ENCODE results near the gene PLCL2. TPM values are rescaled to one million over a fixed set of nuclear protein-coding genes. Genes with fewer than 3 reads are reported as not detected.

Gene PLCL2
- total RNA-seq, 1 donor from 2014 or later = 11.3 TPM

- no peaks in the 10 kb centered on the region for H3K27me3 Mint-ChIP-seq
- DNase-seq (ENCODE audit: low spot score, unreplicated experiment) = no peak
- peaks cover 3% of the 10 kb centered on the region for H3K9me3 Mint-ChIP-seq (ENCODE audit: low read depth)
- no peak overlapping the region for H3K4me3 Mint-ChIP-seq (ENCODE audit: low read depth)
- TF ChIP-seq CTCF (IDR thresholded peaks at IDR 0.05; ENCODE audit: unreplicated experiment) = no peak
- peaks cover 2% of the 10 kb centered on the region for H3K36me3 Mint-ChIP-seq (ENCODE audit: insufficient read depth)
- peaks cover 19% of the 10 kb centered on the region for H3K4me1 Mint-ChIP-seq (ENCODE audit: low read depth)
- H3K27ac Mint-ChIP-seq = no peak overlapping the region
Measured at GRCh38 chr3:16942955-16943354, 58.2 kb downstream of the PLCL2 start.

- H3K9me3 Mint-ChIP-seq (ENCODE audit: low read depth) = peaks cover 3% of the 10 kb centered on the region
- H3K4me1 Mint-ChIP-seq (ENCODE audit: low read depth) = peaks cover 19% of the 10 kb centered on the region
- no peak overlapping the region for H3K4me3 Mint-ChIP-seq (ENCODE audit: low read depth)
- no peak overlapping the region for H3K27ac Mint-ChIP-seq
- no peak for TF ChIP-seq CTCF (IDR thresholded peaks at IDR 0.05; ENCODE audit: unreplicated experiment)
- no peak for DNase-seq (ENCODE audit: low spot score, unreplicated experiment)
- peaks cover 2% of the 10 kb centered on the region for H3K36me3 Mint-ChIP-seq (ENCODE audit: insufficient read depth)
- H3K27me3 Mint-ChIP-seq = no peaks in the 10 kb centered on the region
Measured at GRCh38 chr3:16943857-16944256, 59.1 kb downstream of the PLCL2 start.

GRCh38 chr3:16944356-16944755, 59.6 kb downstream of the PLCL2 start:
- no peaks in the 10 kb centered on the region for H3K27me3 Mint-ChIP-seq
- H3K36me3 Mint-ChIP-seq (ENCODE audit: insufficient read depth) = peaks cover 2% of the 10 kb centered on the region
- no peak overlapping the region for H3K4me3 Mint-ChIP-seq (ENCODE audit: low read depth)
- H3K27ac Mint-ChIP-seq = no peak overlapping the region
- DNase-seq (ENCODE audit: low spot score, unreplicated experiment) = no peak
- TF ChIP-seq CTCF (IDR thresholded peaks at IDR 0.05; ENCODE audit: unreplicated experiment) = no peak
- H3K9me3 Mint-ChIP-seq (ENCODE audit: low read depth) = peaks cover 3% of the 10 kb centered on the region
- peaks cover 19% of the 10 kb centered on the region for H3K4me1 Mint-ChIP-seq (ENCODE audit: low read depth)

GRCh38 chr3:16945330-16945729, 60.6 kb downstream of the PLCL2 start:
- Mint-ChIP-seq H3K27ac (no peak overlapping the region), H3K9me3 (ENCODE audit: low read depth) (peaks cover 3% of the 10 kb centered on the region), H3K4me3 (ENCODE audit: low read depth) (no peak overlapping the region), H3K27me3 (no peaks in the 10 kb centered on the region), H3K36me3 (ENCODE audit: insufficient read depth) (peaks cover 2% of the 10 kb centered on the region), H3K4me1 (ENCODE audit: low read depth) (peaks cover 19% of the 10 kb centered on the region)
- no peak for TF ChIP-seq CTCF (IDR thresholded peaks at IDR 0.05; ENCODE audit: unreplicated experiment)
- no peak for DNase-seq (ENCODE audit: low spot score, unreplicated experiment)

- DNase-seq (ENCODE audit: low spot score, unreplicated experiment) = no peak
- Mint-ChIP-seq H3K27ac (no peak overlapping the region), H3K27me3 (no peaks in the 10 kb centered on the region), H3K4me3 (ENCODE audit: low read depth) (no peak overlapping the region), H3K36me3 (ENCODE audit: insufficient read depth) (peaks cover 2% of the 10 kb centered on the region), H3K9me3 (ENCODE audit: low read depth) (peaks cover 3% of the 10 kb centered on the region), H3K4me1 (ENCODE audit: low read depth) (peaks cover 5% of the 10 kb centered on the region)
- no peak for TF ChIP-seq CTCF (IDR thresholded peaks at IDR 0.05; ENCODE audit: unreplicated experiment)
Measured at GRCh38 chr3:16950282-16950681, 65.5 kb downstream of the PLCL2 start.
